IMR-90 (cell line): Measurements from ENCODE around the gene GNL2. TPM values are rescaled to one million over a fixed set of nuclear protein-coding genes. Genes with fewer than 3 reads are reported as not detected.

ENCODE experiments used
- ATAC-seq: fragments of 200-7000 bp; cut with Tn5 transposase; 2 replicates; pipeline ENCODE4 v1.9.1; 2020; ENCODE audit warnings: low read depth, mild to moderate bottlenecking, moderate library complexity
- BruUV-seq: library from RNA; stranded (reverse); fragments of 400-500 nt; replicated peaks from 2 replicates; lab custom pipeline; 2021; lab: Mats Ljungman, UMichigan
- CTCF ChIA-PET: fragments of 300-600 bp; formaldehyde crosslinking; extraction: SDS; loops from one replicate; lab custom pipeline; 2021; ENCODE audit warnings: antibody characterized with exemption; lab: Yijun Ruan, JAX
- POLR2A ChIA-PET: fragments of 300-600 bp; sonication (Branson Sonifier 250); formaldehyde crosslinking; loops from one replicate; lab custom pipeline; 2022; ENCODE audit warnings: antibody characterized with exemption; ENCODE audit not compliant: unreplicated experiment; lab: Charles Lee
- DNase-seq: peaks from one replicate; pipeline ENCODE4 v3.0.0; 2013
- H2AFZ ChIP-seq: replicated peaks from 2 replicates; pipeline ENCODE3; 2013; ENCODE audit warnings: low read length, mild to moderate bottlenecking; ENCODE audit not compliant: poor library complexity
- H2AK5ac ChIP-seq: 2 replicates; pipeline ENCODE4 v1.6.1; 2013; ENCODE audit warnings: low read depth, low read length, inconsistent platforms
- H2AK9ac ChIP-seq: replicated peaks from 2 replicates; pipeline ENCODE3; 2013; ENCODE audit warnings: mild to moderate bottlenecking, low read depth, low read length, moderate library complexity; ENCODE audit not compliant: poor library complexity
- H2BK120ac ChIP-seq: 2 replicates; pipeline ENCODE4 v1.6.1; 2013; ENCODE audit warnings: low read depth, low read length, inconsistent platforms
- H2BK15ac ChIP-seq: 3 replicates; pipeline ENCODE4 v1.6.1; 2013; ENCODE audit warnings: low read depth, low read length, inconsistent platforms
- H2BK20ac ChIP-seq: 2 replicates; pipeline ENCODE4 v1.6.1; 2013; ENCODE audit warnings: low read depth, mild to moderate bottlenecking, inconsistent platforms, low read length, moderate library complexity
- H2BK5ac ChIP-seq: 2 replicates; pipeline ENCODE4 v1.6.1; 2013; ENCODE audit warnings: mild to moderate bottlenecking, low read depth, low read length, inconsistent platforms; ENCODE audit not compliant: poor library complexity, severe bottlenecking
- H3K14ac ChIP-seq: replicated peaks from 2 replicates; pipeline ENCODE4 v1.6.1; 2013; ENCODE audit warnings: low read depth, low read length, inconsistent platforms
- H3K18ac ChIP-seq: 2 replicates; pipeline ENCODE4 v1.6.1; 2013; ENCODE audit warnings: low read depth, low read length, control low read depth
- H3K23ac ChIP-seq: 2 replicates; pipeline ENCODE4 v1.6.1; 2013; ENCODE audit warnings: low read depth, low read length, inconsistent platforms
- H3K27ac ChIP-seq: 2 replicates; pipeline ENCODE4 v1.5.1; 2013; ENCODE audit warnings: mild to moderate bottlenecking, control low read depth, low read length; ENCODE audit not compliant: insufficient read depth
- H3K27me3 ChIP-seq: 2 replicates; pipeline ENCODE4 v1.6.1; 2013; ENCODE audit warnings: low read length; ENCODE audit not compliant: control insufficient read depth, insufficient read depth
- H3K36me3 ChIP-seq: 2 replicates; pipeline ENCODE4 v1.6.1; 2013; ENCODE audit warnings: low read length, mixed read lengths; ENCODE audit not compliant: control insufficient read depth, insufficient read depth
- H3K4ac ChIP-seq: 2 replicates; pipeline ENCODE4 v1.6.1; 2013; ENCODE audit warnings: low read depth, low read length, inconsistent platforms
- H3K4me1 ChIP-seq: 2 replicates; pipeline ENCODE4 v1.6.1; 2013; ENCODE audit warnings: low read length, mixed read lengths; ENCODE audit not compliant: control insufficient read depth, insufficient read depth
- H3K4me2 ChIP-seq: 2 replicates; pipeline ENCODE4 v1.6.1; 2013; ENCODE audit warnings: low read depth, mild to moderate bottlenecking, control low read depth, low read length, moderate library complexity
- H3K4me3 ChIP-seq: 2 replicates; pipeline ENCODE4 v1.5.1; 2013; ENCODE audit warnings: low read depth, mild to moderate bottlenecking, control low read depth, low read length, moderate library complexity; ENCODE audit not compliant: insufficient read depth
- H3K56ac ChIP-seq: 2 replicates; pipeline ENCODE4 v1.6.1; 2013; ENCODE audit warnings: low read length, inconsistent platforms; ENCODE audit not compliant: insufficient read depth; ENCODE audit errors: extremely low read depth
- H3K79me1 ChIP-seq, 2 experiments: 2 replicates each; pipeline ENCODE4 v1.6.1; 2013; ENCODE audit warnings: low read length in 2 of 2, inconsistent platforms in 1 of 2, low read depth in 1 of 2
- H3K9ac ChIP-seq: 2 replicates; pipeline ENCODE4 v1.6.1; 2013; ENCODE audit warnings: low read depth, low read length, control low read depth
- H3K9me1 ChIP-seq: 2 replicates; pipeline ENCODE4 v1.6.1; 2013; ENCODE audit warnings: low read length, inconsistent platforms; ENCODE audit not compliant: insufficient read depth
- H3K9me3 ChIP-seq: 2 replicates; pipeline ENCODE4 v1.6.1; 2013; ENCODE audit warnings: low read length; ENCODE audit not compliant: control insufficient read depth, insufficient read depth
- H4K20me1 ChIP-seq: 2 replicates; pipeline ENCODE4 v1.6.1; 2013; ENCODE audit warnings: low read length, inconsistent platforms; ENCODE audit not compliant: insufficient read depth
- H4K5ac ChIP-seq: 2 replicates; pipeline ENCODE4 v1.6.1; 2013; ENCODE audit warnings: mild to moderate bottlenecking, low read depth, low read length, control low read depth
- H4K8ac ChIP-seq, 2 experiments: 2 replicates each; pipeline ENCODE4 v1.6.1; 2013; ENCODE audit warnings: low read depth in 2 of 2, low read length in 2 of 2, control low read depth in 1 of 2, inconsistent platforms in 1 of 2
- H4K91ac ChIP-seq: 2 replicates; pipeline ENCODE4 v1.6.1; 2013; ENCODE audit warnings: low read depth, low read length, inconsistent platforms; ENCODE audit not compliant: insufficient read depth
- BHLHE40 ChIP-seq: fragments of 150-350 bp; IDR thresholded peaks from 2 replicates; pipeline ENCODE4 v1.6.1; 2016; ENCODE audit warnings: mild to moderate bottlenecking, low read depth, low read length
- FOS ChIP-seq: fragments of 150-350 bp; IDR thresholded peaks from 2 replicates; pipeline ENCODE4 v1.6.1; 2016; ENCODE audit warnings: low read depth, low read length
- dilution Hi-C: fragments of 300-500 bp; cut with HindIII; formaldehyde crosslinking; loops from one replicate; pipeline ENCODE4 v1.14.3; 2018; ENCODE audit warnings: low sequenced_read_pairs; ENCODE audit not compliant: unreplicated experiment
- in situ Hi-C: fragments of 300-500 bp; cut with MboI; formaldehyde crosslinking; loops from 3 replicates; pipeline ENCODE4 v1.14.3; 2019; ENCODE audit warnings: low sequenced_read_pairs, inconsistent platforms, mixed read lengths
- intact Hi-C: fragments of 100-400 bp; cut with micrococcal nuclease; formaldehyde crosslinking; loops from 2 replicates; pipeline ENCODE4 v1.10.0; 2022
- polyA plus RNA-seq, 3 experiments: library from polyadenylated mRNA; depleted of rRNA; stranded (reverse); fragments of >200 nt; gene quantifications; 2 replicates each; pipeline ENCODE4 v1.2.3, GENCODE V29; 2012; ENCODE audit warnings: low replicate concordance in 1 of 3
- total RNA-seq: library from RNA; depleted of rRNA; stranded (reverse); fragments of >200 nt; gene quantifications from 2 replicates; pipeline ENCODE4 v1.2.3, GENCODE V29; 2012

Gene GNL2
- total and polyA plus RNA-seq, 2 of the 4 experiments (the other 2 are of a cell fraction), result 42.9 to 77.4 TPM

DNA sequence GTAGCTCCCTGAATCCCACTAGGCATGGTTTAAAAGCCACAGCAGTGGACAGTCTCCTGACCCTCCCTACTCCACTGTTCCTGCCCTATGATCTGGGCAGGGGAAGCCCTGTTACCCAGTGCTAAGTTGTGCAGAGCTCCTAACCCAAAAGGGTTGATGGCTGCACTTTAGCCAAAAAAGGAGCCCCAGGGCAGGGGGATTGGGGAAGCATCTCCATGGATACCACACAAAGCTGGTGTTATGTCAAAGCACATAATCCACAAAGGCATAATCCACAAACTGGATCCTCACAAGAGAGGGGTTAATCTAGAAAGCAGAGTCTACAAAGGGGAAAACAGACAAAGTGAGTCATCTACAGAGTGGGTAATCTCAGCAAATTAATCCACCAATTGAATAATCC is 33.3 kb upstream of the GNL2 start:
- Histone ChIP-seq H3K79me1 (no peaks in the 10 kb centered on the region), H2AFZ (no peak overlapping the region), H3K36me3 (no peaks in the 10 kb centered on the region), H2AK9ac (no peak overlapping the region), H3K4ac (no peak overlapping the region), H2BK20ac (no peak overlapping the region), H3K27ac (no peak overlapping the region), H4K5ac (no peak overlapping the region), H2BK15ac (no peak overlapping the region), H3K9me3 (no peaks in the 10 kb centered on the region), H3K18ac (no peak overlapping the region), H4K91ac (no peak overlapping the region), H4K20me1 (no peaks in the 10 kb centered on the region), H3K27me3 (peaks cover 72% of the 10 kb centered on the region), H2BK5ac (no peak overlapping the region), H3K4me1 (no peaks in the 10 kb centered on the region), H2BK120ac (no peak overlapping the region), H3K9me1 (no peaks in the 10 kb centered on the region), H3K4me2 (no peak overlapping the region), H3K4me3 (no peak overlapping the region), H3K56ac (no peak overlapping the region), H3K14ac (no peak overlapping the region), H3K9ac (no peak overlapping the region), H3K23ac (no peak overlapping the region), H4K8ac (no peak overlapping the region), H2AK5ac (no peak overlapping the region)
- in situ Hi-C loops (no loop called here), intact Hi-C loops (no loop called here), dilution Hi-C loops (no loop called here)
- ChIA-PET POLR2A (no interaction called here), CTCF (interaction anchor here (0.6 kb wide), 1 partner anchor 25 kb away, joined by 3 read pairs; no protein-coding TSS in a partner anchor)
- TF ChIP-seq BHLHE40, result no peak
- no peak for TF ChIP-seq FOS
- BruUV-seq, result no TSS peak
- DNase-seq (no peak), ATAC-seq (no peak)
